GM21360 (cell line): Measurements from ENCODE around the gene EXOC6B.
"Not testable (repeated sequence)": the region's sequence is repeated elsewhere in the genome, so short reads cannot be mapped to it uniquely, and the experiment has no call there.

Experiments used
- ATAC-seq: cut with Tn5 transposase; IDR thresholded peaks from one replicate; pipeline ENCODE4 v1.9.1; 2021; ENCODE audit warnings: mild to moderate bottlenecking, moderate library complexity; ENCODE audit not compliant: unreplicated experiment

The EXOC6B gene

DNA sequence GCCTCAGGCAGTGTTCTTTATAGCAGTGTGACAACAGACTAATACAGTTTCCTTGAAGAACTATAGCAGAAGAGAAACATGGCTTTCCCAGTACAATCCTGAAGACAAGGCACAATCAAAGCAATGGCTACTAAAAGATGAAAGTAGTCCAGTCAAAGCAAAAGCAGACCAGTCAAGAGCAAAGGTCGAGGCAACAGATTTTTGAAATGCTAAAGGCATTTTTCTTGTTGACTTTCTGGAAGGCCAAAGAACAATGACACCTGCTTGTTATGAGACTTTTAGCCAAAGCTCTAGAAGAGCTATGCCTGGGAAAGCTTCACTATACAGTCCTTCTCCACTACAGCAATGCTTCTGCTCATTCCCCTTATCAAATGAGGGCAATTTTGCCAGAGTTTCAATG, 269.9 kb downstream of the EXOC6B start:
- ATAC-seq = no peak

DNA sequence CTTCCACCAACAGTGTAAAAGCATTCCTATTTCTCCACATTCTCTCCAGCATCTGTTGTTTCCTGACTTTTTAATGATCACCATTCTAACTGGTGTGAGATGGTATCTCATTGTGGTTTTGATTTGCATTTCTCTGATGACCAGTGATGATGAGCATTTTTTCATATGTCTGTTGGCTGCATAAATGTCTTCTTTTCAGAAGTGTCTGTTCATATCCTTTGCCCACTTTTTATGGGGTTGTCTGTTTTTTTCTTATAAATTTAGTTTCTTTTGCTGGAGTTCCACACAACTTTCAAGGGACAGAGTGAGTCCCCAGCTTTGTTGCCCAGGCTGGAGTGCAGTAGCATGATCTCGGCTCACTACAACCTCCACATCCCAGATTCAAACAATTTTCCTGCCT, 270.5 kb downstream of the EXOC6B start:
- not testable (repeated sequence) for ATAC-seq

GRCh38 chr2:72554910-72555309, 270.9 kb downstream of the EXOC6B start:
- ATAC-seq = not testable (repeated sequence)

GRCh38 chr2:72554381-72554780, 271.5 kb downstream of the EXOC6B start:
- ATAC-seq = no peak

- no peak for ATAC-seq
Observed at GRCh38 chr2:72548081-72548764, 277.6 kb downstream of the EXOC6B start.

DNA sequence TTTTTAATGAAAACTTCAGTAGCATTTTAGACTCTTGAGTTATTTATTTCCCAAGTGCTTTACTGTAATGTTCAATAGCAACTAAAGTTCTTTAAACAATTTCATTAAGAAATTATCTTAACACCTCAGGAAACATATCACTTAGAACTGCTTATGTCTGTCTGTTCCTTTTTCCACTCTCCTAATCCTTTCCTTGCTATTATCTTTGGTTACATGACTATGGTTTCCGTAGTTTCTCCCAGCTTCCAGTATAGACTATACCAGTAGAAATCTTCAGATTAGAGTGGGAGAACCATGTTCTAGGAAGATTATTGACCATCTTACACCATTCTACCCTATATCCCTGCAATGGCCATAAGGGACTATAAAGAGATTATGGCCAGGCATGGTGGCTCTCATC, 280.0 kb downstream of the EXOC6B start:
- ATAC-seq = no peak

- no peak for ATAC-seq
Observed at GRCh38 chr2:72544554-72544953, 281.3 kb downstream of the EXOC6B start.

DNA sequence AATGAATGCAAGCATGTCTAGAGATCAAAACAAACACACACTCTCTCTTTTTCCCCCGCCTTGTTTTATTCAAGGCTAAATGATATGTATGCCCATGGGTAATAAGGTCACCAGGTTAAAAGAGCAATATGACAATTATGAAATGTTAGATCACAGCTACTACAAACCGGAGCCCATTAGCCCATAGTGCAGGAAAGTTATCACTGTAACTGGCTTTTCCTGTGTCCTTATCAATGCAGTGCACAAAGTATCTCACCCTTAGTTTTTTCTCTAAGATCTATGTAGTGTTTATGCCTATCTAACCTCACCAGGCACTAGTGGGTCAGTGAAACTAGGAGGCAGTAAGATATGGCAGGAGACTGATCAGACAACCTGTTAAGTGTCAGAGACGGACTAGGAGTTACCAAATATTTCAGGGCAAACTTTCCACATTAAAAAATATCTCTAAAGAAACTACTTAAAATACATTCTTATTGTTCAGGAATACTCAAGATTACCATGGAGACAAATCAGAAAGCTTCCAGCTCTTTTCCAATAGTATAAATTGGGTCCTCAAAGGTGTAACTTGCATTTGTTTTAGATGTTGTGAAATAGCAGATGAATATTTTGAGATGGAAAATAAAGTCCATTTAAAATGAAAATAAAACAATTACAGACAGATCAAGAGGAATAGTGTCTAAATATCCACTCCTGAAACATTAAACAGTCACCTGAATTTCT, 282.2 kb downstream of the EXOC6B start:
- ATAC-seq = no peak

DNA sequence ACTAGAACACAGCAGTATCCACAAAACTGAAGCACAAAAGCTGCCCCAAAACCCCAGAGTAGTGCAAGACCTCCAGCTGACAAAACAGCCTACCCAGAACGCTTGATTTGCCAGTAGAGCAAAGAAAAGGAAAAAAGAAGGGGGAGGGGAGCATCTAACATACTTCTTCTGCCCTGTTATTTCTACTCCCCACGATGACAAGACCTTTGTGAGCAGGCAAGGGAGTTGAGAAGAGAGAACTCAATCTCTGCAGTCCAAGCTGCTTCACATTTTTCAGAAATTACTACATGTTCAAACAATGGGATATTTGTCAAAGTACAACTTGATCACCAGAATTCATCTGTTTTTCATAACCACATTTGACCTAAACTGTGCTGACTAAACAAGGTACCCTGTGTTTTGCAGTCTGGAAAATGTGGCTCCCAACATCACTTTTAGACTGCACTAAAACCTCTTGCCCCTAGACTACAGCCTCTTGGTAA, 286.7 kb downstream of the EXOC6B start:
- ATAC-seq = no peak

DNA sequence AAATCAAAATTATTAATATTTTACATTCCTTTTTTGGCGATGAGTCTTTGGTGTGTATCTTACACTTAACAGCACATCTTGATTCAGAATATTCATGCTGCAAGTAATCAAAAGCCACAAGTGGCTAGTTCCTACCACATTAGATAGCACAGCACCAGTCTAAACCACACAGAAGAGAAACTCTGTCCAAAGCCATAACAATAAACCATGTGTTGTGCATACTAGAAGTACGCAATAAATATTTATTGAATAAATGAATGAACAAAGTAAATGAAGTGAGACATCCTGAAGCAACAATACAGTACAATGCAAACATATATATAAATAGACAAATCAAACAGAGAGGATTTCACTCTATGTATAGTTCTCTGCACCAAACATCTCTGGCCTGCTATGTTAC, 287.3 kb downstream of the EXOC6B start:
- no peak for ATAC-seq

- ATAC-seq = not testable (repeated sequence)
Observed at GRCh38 chr2:72535586-72535985, 290.2 kb downstream of the EXOC6B start.

GRCh38 chr2:72533765-72534164, 292.1 kb downstream of the EXOC6B start:
- ATAC-seq = no peak

- ATAC-seq = no peak
Observed at GRCh38 chr2:72527424-72527823, 298.4 kb downstream of the EXOC6B start.

DNA sequence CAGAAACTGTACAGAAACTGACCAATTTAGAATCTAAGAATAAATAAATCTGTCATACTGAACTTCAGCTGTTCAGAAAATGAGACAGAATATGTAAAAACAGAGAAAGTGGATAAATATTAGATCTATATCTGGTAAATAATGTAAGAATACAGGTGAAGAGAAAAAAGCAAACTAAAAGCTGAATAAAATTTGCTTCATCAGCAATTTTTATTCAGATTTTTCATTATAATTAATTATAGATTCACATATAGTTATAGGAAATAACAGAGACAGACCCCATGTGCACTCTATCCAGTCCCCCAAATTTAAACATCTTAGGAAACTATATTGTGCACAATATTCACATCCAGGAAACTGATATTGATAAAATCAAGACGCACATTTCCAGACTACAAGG, 299.2 kb downstream of the EXOC6B start:
- ATAC-seq = no peak

DNA sequence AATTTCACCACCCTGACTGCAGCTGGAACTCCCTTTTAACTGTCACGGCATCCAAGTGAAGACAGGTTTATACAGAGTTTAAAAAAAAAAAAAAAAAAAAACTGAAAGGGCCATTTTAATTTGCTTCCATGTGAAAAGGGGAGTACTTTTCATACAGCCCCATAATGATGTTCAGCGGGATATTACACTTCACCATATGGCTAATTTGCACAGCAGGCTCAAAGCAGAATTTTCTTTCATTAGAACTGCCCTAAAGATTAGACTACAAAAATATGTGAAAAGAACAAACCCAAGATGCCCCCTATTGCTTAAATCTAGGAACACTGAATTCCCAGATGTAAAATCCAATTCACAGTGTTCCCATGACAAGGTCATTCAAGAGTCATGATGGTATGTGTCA, 301.8 kb downstream of the EXOC6B start:
- ATAC-seq = no peak

GRCh38 chr2:72515696-72516095, 310.1 kb downstream of the EXOC6B start:
- no peak for ATAC-seq

GRCh38 chr2:72513011-72513410, 312.8 kb downstream of the EXOC6B start:
- no peak for ATAC-seq

- no peak for ATAC-seq
Observed at GRCh38 chr2:72512376-72512775, 313.5 kb downstream of the EXOC6B start.

DNA sequence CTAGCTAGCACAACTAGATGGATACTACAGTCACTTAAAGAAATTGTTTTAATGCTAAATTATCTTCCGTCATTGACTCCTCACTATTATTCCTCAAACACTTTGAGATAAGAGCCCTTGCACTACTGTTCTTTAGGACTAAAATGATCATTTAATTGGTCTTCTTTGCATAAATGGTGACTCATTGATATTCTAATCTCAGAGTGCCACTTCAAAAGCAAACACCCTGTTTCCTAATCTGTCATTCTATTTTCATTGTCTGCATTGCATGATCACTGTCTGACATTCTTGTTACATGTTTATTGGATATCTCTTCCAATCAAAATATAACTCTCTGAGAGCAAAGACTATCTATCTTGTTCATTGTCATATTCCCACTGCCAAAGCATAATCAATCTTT, 313.9 kb downstream of the EXOC6B start:
- no peak for ATAC-seq

DNA sequence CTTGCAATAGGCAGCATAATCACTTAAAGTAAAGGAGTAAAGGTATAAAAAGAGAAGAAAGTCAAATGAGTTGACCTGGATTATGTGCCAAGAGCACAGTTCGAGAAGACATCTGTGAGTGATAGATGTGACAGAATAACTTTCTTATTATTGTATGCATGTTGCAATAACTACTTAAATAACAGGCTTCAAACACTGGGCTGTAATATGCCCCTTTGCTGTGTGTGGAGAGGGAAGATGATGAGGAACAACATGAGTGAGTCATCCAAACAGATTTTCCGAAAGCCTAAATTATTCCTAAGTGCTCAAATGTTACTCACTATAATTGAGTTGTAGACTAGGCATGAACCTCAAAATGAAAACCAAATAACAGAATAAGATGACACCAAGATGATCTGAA, 328.1 kb downstream of the EXOC6B start:
- ATAC-seq = no peak

- no peak for ATAC-seq
Observed at GRCh38 chr2:72496479-72496878, 329.4 kb downstream of the EXOC6B start.

- no peak for ATAC-seq
Observed at GRCh38 chr2:72494392-72494791, 331.4 kb downstream of the EXOC6B start.
